Left ventricle myocardium inferior (tissue), 1 donor: ENCODE results near the gene CDC27. TPM values are rescaled to one million over a fixed set of nuclear protein-coding genes. Genes with fewer than 3 reads are reported as not detected.
"Not testable (repeated sequence)": the region's sequence is repeated elsewhere in the genome, so short reads cannot be mapped to it uniquely, and the experiment has no call there.

Experiments
- DNase-seq: peaks from one replicate; pipeline ENCODE4 v3.0.0-alpha.2; 2020
- H3K27ac ChIP-seq: fragments of 200-600 bp; replicated peaks from 2 replicates; pipeline ENCODE4 v1.8.0; 2021
- H3K27me3 ChIP-seq: fragments of 200-600 bp; 2 replicates; pipeline ENCODE4 v1.8.0; 2021; ENCODE audit warnings: low read depth
- H3K36me3 ChIP-seq: fragments of 200-600 bp; 2 replicates; pipeline ENCODE4 v1.8.0; 2021
- H3K4me1 ChIP-seq: fragments of 200-600 bp; 2 replicates; pipeline ENCODE4 v1.8.0; 2021
- H3K4me3 ChIP-seq: fragments of 200-600 bp; 2 replicates; pipeline ENCODE4 v1.8.0; 2021; ENCODE audit warnings: mild to moderate bottlenecking, moderate library complexity
- H3K9me3 ChIP-seq: fragments of 200-600 bp; replicated peaks from 2 replicates; pipeline ENCODE4 v1.8.0; 2021
- CTCF ChIP-seq: fragments of 200-600 bp; IDR thresholded peaks from 2 replicates; pipeline ENCODE4 v1.8.0; 2021; ENCODE audit warnings: antibody characterized with exemption, mild to moderate bottlenecking, borderline replicate concordance
- intact Hi-C: fragments of 100-400 bp; cut with micrococcal nuclease; formaldehyde crosslinking; loops from one replicate; pipeline ENCODE4 v1.11.0; 2022
- total RNA-seq: library from RNA; stranded (reverse); fragmentation: NEBNext Ultra II Directional; extraction: Animal tissue kit (Norgen Biotek cat#: 25700); gene quantifications from one replicate; pipeline ENCODE4 v1.2.1, GENCODE V29; 2021
- donor health status: DM: no; HTN: yes; CAD: no; lungs with severe emphysema.

Gene CDC27
- total RNA-seq, 1 donor from 2014 or later, result 92.4 TPM

- DNase-seq, result peak; percentile 77
Observed at GRCh38 chr17:47229535-47230443, 40.7 kb upstream of the CDC27 start.

GRCh38 chr17:47227862-47228261 lies 38.8 kb upstream of the CDC27 start:
- no peak for DNase-seq
- Histone ChIP-seq H3K4me1 (peaks cover 51% of the 10 kb centered on the region), H3K36me3 (no peaks in the 10 kb centered on the region), H3K9me3 (no peaks in the 10 kb centered on the region), H3K27me3 (no peaks in the 10 kb centered on the region), H3K4me3 (no peak overlapping the region), H3K27ac (no peak overlapping the region)
- no peak for TF ChIP-seq CTCF
- intact Hi-C loops, result no loop called here

More at GRCh38 chr17:47229535-47230443, 40.7 kb upstream of the CDC27 start:
- Histone ChIP-seq H3K9me3 (no peaks in the 10 kb centered on the region), H3K4me3 (peak overlapping the region; percentile 46), H3K27me3 (no peaks in the 10 kb centered on the region), H3K36me3 (no peaks in the 10 kb centered on the region), H3K4me1 (peaks cover 32% of the 10 kb centered on the region), H3K27ac (peak overlapping the region; percentile 28)
- intact Hi-C loops, result loop anchor here (5.0 to 10.0 kb wide), 2 partner anchors 83 to 385 kb away; no protein-coding TSS in a partner anchor
- peak; percentile 100 for TF ChIP-seq CTCF

DNA sequence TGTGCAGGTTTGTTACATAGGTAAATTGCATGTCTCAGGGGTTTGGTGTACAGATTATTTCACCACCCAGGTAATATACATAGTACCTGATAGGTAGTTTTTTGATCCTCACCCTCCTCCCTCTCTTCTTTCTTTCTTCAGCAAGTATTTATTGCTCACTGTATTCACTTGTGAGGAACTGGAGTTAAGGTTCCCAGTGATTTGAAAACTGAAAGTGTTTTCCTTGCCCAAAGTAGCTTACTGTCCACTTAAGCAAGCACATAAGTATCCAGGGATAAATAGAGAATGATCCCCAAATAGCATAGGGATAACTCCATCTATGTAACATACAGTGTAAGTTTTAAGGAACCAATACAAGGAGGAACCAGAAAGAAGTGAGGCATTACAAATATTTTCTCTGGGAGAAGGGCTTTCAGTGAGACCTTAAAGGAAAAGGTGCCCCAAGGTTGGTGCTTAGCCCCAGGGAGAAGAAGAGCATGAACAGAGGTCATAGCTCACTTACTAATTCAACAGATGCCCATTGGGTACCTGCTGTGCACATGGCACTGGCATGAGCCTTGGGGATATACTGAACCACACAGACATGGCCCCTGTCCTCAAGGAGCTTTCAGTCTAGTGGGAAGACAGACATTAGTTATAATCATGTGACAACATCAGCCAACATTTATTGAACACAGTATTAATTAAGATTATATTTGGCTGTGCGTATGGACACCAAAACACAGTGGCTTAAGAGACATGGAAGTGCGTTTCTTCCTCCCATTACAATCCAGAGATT lies 37.0 kb upstream of the CDC27 start:
- no peak for TF ChIP-seq CTCF
- H3K36me3 ChIP-seq, result no peaks in the 10 kb centered on the region
- DNase-seq, result no peak
- no peaks in the 10 kb centered on the region for H3K27me3 ChIP-seq
- no peaks in the 10 kb centered on the region for H3K9me3 ChIP-seq
- intact Hi-C loops, result no loop called here
- H3K4me3 ChIP-seq, result peak overlapping the region; percentile 21
- H3K4me1 ChIP-seq, result peaks cover 56% of the 10 kb centered on the region
- H3K27ac ChIP-seq, result peak overlapping the region; percentile 93

DNA sequence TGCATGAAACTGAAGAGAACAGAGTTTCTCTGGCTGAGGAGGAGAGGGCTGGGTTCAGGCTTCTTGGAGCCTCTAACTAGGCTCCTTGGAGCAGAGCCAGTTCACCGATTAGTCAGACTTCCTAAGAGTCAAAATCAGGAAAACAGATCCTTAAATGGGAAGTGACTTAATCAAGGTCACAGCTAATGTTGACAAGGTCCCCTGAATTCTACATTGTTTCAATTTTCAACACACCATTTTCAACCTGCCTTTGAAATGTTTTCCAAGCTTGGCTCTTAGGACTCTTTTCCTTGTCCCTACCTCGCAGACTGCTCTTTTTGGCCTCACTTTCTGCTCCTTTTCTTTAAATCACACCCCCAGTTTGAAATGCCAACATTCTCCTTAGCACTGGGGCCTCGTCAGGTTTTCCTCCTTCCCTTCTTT lies 36.4 kb upstream of the CDC27 start:
- Histone ChIP-seq H3K4me3 (peak overlapping the region; percentile 21), H3K27ac (peak overlapping the region; percentile 93), H3K9me3 (no peaks in the 10 kb centered on the region), H3K36me3 (no peaks in the 10 kb centered on the region), H3K27me3 (no peaks in the 10 kb centered on the region), H3K4me1 (peaks cover 56% of the 10 kb centered on the region)
- no peak for TF ChIP-seq CTCF
- DNase-seq, result peak; percentile 40
- intact Hi-C loops, result no loop called here

GRCh38 chr17:47224966-47225365 lies 35.9 kb upstream of the CDC27 start:
- Histone ChIP-seq H3K4me1 (peaks cover 56% of the 10 kb centered on the region), H3K9me3 (no peaks in the 10 kb centered on the region), H3K27ac (peak overlapping the region; percentile 93), H3K36me3 (no peaks in the 10 kb centered on the region), H3K27me3 (no peaks in the 10 kb centered on the region), H3K4me3 (no peak overlapping the region)
- TF ChIP-seq CTCF, result no peak
- intact Hi-C loops, result no loop called here
- no peak for DNase-seq

GRCh38 chr17:47224077-47224476 lies 35.0 kb upstream of the CDC27 start:
- H3K4me1 ChIP-seq, result peaks cover 58% of the 10 kb centered on the region
- intact Hi-C loops, result not testable (repeated sequence)

More at GRCh38 chr17:47224077-47224476, 35.0 kb upstream of the CDC27 start:
- peak overlapping the region; percentile 93 for H3K27ac ChIP-seq
- not testable (repeated sequence) for DNase-seq, H3K4me3 ChIP-seq, H3K9me3 ChIP-seq, H3K27me3 ChIP-seq, H3K36me3 ChIP-seq
